AG04450 (cell line): Measurements from ENCODE around the gene JMJD6. TPM values are rescaled to one million over a fixed set of nuclear protein-coding genes. Genes with fewer than 3 reads are reported as not detected.

Experiments used
- CTCF ChIA-PET: fragments of 300-600, 350-600 bp; formaldehyde crosslinking; extraction: SDS; loops from one replicate; lab custom pipeline; 2022; ENCODE audit warnings: antibody characterized with exemption, inconsistent platforms; lab: Charles Lee
- POLR2A ChIA-PET: fragments of 350-600 bp; formaldehyde crosslinking; extraction: SDS; loops from one replicate; lab custom pipeline; 2021; ENCODE audit warnings: antibody characterized with exemption, inconsistent platforms; lab: Yijun Ruan, JAX
- DNase-seq: peaks from one replicate; pipeline ENCODE4 v3.0.0-alpha.2; 2011; ENCODE audit warnings: low read depth, low spot score
- H3K27ac ChIP-seq: one replicate; pipeline ENCODE4 v1.5.1; 2012; ENCODE audit warnings: low read depth, low read length, control low read depth
- H3K27me3 ChIP-seq: one replicate; pipeline ENCODE4 v1.6.0; 2012; ENCODE audit warnings: low read length; ENCODE audit not compliant: control insufficient read depth, insufficient read depth
- H3K4me3 ChIP-seq: 2 replicates; pipeline ENCODE4 v1.5.1; 2011; ENCODE audit warnings: mild to moderate bottlenecking, low read depth, low read length, control low read depth
- H3K9me3 ChIP-seq: 2 replicates; pipeline ENCODE4 v1.5.1; 2012; ENCODE audit warnings: low read length; ENCODE audit not compliant: control insufficient read depth, insufficient read depth
- polyA plus RNA-seq: library from polyadenylated mRNA; depleted of rRNA; stranded (reverse); fragments of >200 nt; gene quantifications from 2 replicates; pipeline ENCODE4 v1.2.3, GENCODE V29; 2011
- TF ChIP-seq, protein P1 (sequence below): IDR thresholded peaks from 2 replicates; pipeline ENCODE4 v1.5.1; 2011; ENCODE audit warnings: low read depth, low read length, control low read depth, inconsistent platforms

The JMJD6 gene
- polyA plus RNA-seq, 1 experiment: 12.4 TPM

DNA sequence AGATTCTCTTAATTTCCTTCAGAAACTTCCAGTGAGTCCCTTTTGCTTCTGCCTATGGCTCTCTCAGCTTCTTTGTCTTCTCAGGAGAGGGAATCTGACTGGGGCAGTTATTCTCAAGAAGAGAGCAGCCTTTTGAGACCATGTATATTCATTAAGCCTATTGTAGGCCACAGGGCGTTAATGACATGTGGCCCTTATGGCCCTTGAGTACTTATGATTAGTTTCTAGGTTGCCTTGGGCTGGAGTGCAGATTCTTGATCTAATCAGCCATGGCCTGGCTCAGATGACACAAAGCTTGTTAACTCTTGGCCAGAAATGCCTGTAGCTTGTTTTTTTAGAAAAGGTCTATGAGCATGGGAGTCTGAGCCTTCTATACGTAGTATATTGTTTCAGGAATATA, 28.9 kb upstream of the JMJD6 start:
- no peak for DNase-seq
- Histone ChIP-seq H3K4me3 (no peak overlapping the region), H3K27me3 (no peaks in the 10 kb centered on the region), H3K9me3 (no peaks in the 10 kb centered on the region), H3K27ac (no peak overlapping the region)
- TF ChIP-seq, protein P1, sequence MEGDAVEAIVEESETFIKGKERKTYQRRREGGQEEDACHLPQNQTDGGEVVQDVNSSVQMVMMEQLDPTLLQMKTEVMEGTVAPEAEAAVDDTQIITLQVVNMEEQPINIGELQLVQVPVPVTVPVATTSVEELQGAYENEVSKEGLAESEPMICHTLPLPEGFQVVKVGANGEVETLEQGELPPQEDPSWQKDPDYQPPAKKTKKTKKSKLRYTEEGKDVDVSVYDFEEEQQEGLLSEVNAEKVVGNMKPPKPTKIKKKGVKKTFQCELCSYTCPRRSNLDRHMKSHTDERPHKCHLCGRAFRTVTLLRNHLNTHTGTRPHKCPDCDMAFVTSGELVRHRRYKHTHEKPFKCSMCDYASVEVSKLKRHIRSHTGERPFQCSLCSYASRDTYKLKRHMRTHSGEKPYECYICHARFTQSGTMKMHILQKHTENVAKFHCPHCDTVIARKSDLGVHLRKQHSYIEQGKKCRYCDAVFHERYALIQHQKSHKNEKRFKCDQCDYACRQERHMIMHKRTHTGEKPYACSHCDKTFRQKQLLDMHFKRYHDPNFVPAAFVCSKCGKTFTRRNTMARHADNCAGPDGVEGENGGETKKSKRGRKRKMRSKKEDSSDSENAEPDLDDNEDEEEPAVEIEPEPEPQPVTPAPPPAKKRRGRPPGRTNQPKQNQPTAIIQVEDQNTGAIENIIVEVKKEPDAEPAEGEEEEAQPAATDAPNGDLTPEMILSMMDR: no peak
- POLR2A ChIA-PET: no interaction called here
- CTCF ChIA-PET: interaction anchor here (0.6 kb wide), 2 partner anchors 33 to 1515 kb away, joined by 3 read pairs; no protein-coding TSS in a partner anchor

- CTCF ChIA-PET: no interaction called here
- Histone ChIP-seq H3K4me3 (no peak overlapping the region), H3K27me3 (no peaks in the 10 kb centered on the region), H3K27ac (no peak overlapping the region), H3K9me3 (no peaks in the 10 kb centered on the region)
- POLR2A ChIA-PET: no interaction called here
- TF ChIP-seq, protein P1: no peak
- DNase-seq: no peak
Measured at GRCh38 chr17:76753061-76753961, 26.9 kb upstream of the JMJD6 start.

DNA sequence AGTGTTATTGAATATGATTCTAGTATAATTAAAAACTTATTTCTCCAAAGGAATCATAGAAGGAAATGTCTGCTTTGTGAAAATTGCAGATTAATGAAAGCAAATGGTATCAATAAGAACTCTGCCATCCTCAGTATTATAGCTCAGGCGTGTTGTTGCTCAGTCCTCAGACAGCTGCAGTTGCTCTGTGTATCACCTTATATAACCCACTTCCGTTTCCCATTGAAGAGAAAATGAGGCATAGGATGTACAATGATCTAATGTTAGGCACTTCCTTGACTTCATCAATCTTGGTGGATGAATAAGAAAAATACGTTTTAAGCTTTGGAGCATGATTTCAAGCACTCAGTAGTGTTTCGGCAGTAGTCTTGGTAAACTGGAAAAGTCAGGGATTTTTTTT, 25.6 kb upstream of the JMJD6 start:
- DNase-seq: no peak
- TF ChIP-seq, protein P1: no peak
- CTCF ChIA-PET: interaction anchor here (0.6 kb wide), 1 partner anchor 334 kb away, joined by 3 read pairs; no protein-coding TSS in a partner anchor

GRCh38 chr17:76751416-76751993, 25.1 kb upstream of the JMJD6 start:
- ChIA-PET CTCF (no interaction called here), POLR2A (no interaction called here)
- H3K4me3 ChIP-seq: no peak overlapping the region
- no peaks in the 10 kb centered on the region for H3K9me3 ChIP-seq
- DNase-seq: no peak
- no peaks in the 10 kb centered on the region for H3K27me3 ChIP-seq
- H3K27ac ChIP-seq: no peak overlapping the region
- TF ChIP-seq, protein P1: no peak

More for the DNA sequence above, 25.6 kb upstream of the JMJD6 start:
- POLR2A ChIA-PET: no interaction called here
- Histone ChIP-seq H3K27ac (no peak overlapping the region), H3K9me3 (no peaks in the 10 kb centered on the region), H3K27me3 (no peaks in the 10 kb centered on the region), H3K4me3 (no peak overlapping the region)

DNA sequence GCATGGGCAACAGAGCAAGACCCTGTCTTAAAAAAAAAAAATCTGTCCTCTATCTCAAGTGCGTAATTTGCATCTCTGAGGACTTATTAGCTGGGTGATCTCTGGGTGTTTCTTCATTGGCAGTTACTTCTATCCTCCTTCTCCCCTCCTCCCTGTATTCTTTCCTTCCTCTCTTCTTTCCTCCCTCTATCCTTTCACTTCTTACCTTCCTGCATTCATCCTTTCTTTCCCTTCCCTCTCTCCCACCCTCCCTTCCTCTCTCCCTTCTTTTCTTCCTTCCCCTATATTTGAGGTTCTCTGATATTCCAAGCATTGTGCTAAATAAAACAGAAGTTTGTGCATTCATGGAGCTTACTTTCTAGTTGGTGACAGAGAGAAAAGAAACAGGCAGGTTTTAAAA, 22.3 kb upstream of the JMJD6 start:
- H3K4me3 ChIP-seq: no peak overlapping the region
- no peaks in the 10 kb centered on the region for H3K9me3 ChIP-seq
- no peak for DNase-seq
- ChIA-PET CTCF (no interaction called here), POLR2A (interaction anchor here (0.7 kb wide), 2 partner anchors 10 to 12 kb away, joined by 3 read pairs; no protein-coding TSS in a partner anchor)
- TF ChIP-seq, protein P1: no peak
- H3K27me3 ChIP-seq: no peaks in the 10 kb centered on the region
- H3K27ac ChIP-seq: no peak overlapping the region
